ENCODE results near the gene HAUS6. TPM values are rescaled to one million over a fixed set of nuclear protein-coding genes. Genes with fewer than 3 reads are reported as not detected.
A peak's percentile ranks its signal among the peaks of the same experiment; 100 is the strongest.

The HAUS6 gene
- total RNA-seq, 1 experiment from 2014 or later = 15.8 TPM

GRCh38 chr9:19120877-19121276 lies 18.2 kb upstream of the HAUS6 start:
- TF ChIP-seq CTCF (IDR thresholded peaks at IDR 0.05; ENCODE audit: unreplicated experiment) = no peak
- Mint-ChIP-seq H3K36me3 (ENCODE audit: insufficient read depth, unreplicated experiment) (peaks cover 6% of the 10 kb centered on the region), H3K4me1 (ENCODE audit: insufficient read depth, unreplicated experiment) (peaks cover 16% of the 10 kb centered on the region), H3K27me3 (ENCODE audit: insufficient read depth, unreplicated experiment) (no peaks in the 10 kb centered on the region), H3K9me3 (ENCODE audit: unreplicated experiment) (no peaks in the 10 kb centered on the region), H3K4me3 (ENCODE audit: unreplicated experiment) (no peak overlapping the region), H3K27ac (ENCODE audit: low read depth, unreplicated experiment) (no peak overlapping the region)
- BruUV-seq (replicated peaks) = no TSS peak
- CTCF ChIA-PET = interaction anchor here (0.9 to 1.0 kb wide), 2 partner anchors 20 to 53 kb away, joined by 3 to 5 read pairs; no protein-coding TSS in a partner anchor
- DNase-seq (ENCODE audit: unreplicated experiment) = no peak
- POLR2A ChIA-PET = no interaction called here
- intact Hi-C loops (cut with micrococcal nuclease) = no loop called here

- no peak for DNase-seq (ENCODE audit: unreplicated experiment)
- H3K9me3 Mint-ChIP-seq (ENCODE audit: unreplicated experiment) = no peaks in the 10 kb centered on the region
- intact Hi-C loops (cut with micrococcal nuclease) = loop anchor here (5.0 kb wide), 1 partner anchor 42 kb away; no protein-coding TSS in a partner anchor
- CTCF ChIA-PET = interaction anchor here (0.9 to 1.0 kb wide), 2 partner anchors 21 to 55 kb away, joined by 3 read pairs; no protein-coding TSS in a partner anchor
- no TSS peak for BruUV-seq (replicated peaks)
- H3K4me3 Mint-ChIP-seq (ENCODE audit: unreplicated experiment) = no peak overlapping the region
- H3K36me3 Mint-ChIP-seq (ENCODE audit: insufficient read depth, unreplicated experiment) = peaks cover 6% of the 10 kb centered on the region
- H3K4me1 Mint-ChIP-seq (ENCODE audit: insufficient read depth, unreplicated experiment) = peaks cover 18% of the 10 kb centered on the region
- POLR2A ChIA-PET = interaction anchor here (0.6 to 2.1 kb wide), 4 partner anchors 15 to 1422 kb away, joined by 3 to 8 read pairs (median 3); no protein-coding TSS in a partner anchor
- no peak overlapping the region for H3K27ac Mint-ChIP-seq (ENCODE audit: low read depth, unreplicated experiment)
- no peak for TF ChIP-seq CTCF (IDR thresholded peaks at IDR 0.05; ENCODE audit: unreplicated experiment)
- H3K27me3 Mint-ChIP-seq (ENCODE audit: insufficient read depth, unreplicated experiment) = no peaks in the 10 kb centered on the region
Observed at GRCh38 chr9:19119801-19120440, 17.2 kb upstream of the HAUS6 start.

GRCh38 chr9:19119246-19119645 lies 16.5 kb upstream of the HAUS6 start:
- no peaks in the 10 kb centered on the region for H3K27me3 Mint-ChIP-seq (ENCODE audit: insufficient read depth, unreplicated experiment)
- ChIA-PET CTCF (interaction anchor here (0.9 kb wide), 1 partner anchor 56 kb away, joined by 3 read pairs; no protein-coding TSS in a partner anchor), POLR2A (interaction anchor here (0.6 to 2.1 kb wide), 6 partner anchors 16 to 1421 kb away, joined by 3 to 8 read pairs (median 3); no protein-coding TSS in a partner anchor)
- peaks cover 6% of the 10 kb centered on the region for H3K36me3 Mint-ChIP-seq (ENCODE audit: insufficient read depth, unreplicated experiment)
- peaks cover 18% of the 10 kb centered on the region for H3K4me1 Mint-ChIP-seq (ENCODE audit: insufficient read depth, unreplicated experiment)
- H3K27ac Mint-ChIP-seq (ENCODE audit: low read depth, unreplicated experiment) = no peak overlapping the region
- no peak overlapping the region for H3K4me3 Mint-ChIP-seq (ENCODE audit: unreplicated experiment)
- no peak for DNase-seq (ENCODE audit: unreplicated experiment)
- intact Hi-C loops (cut with micrococcal nuclease) = loop anchor here (5.0 kb wide), 1 partner anchor 43 kb away; no protein-coding TSS in a partner anchor
- no peak for TF ChIP-seq CTCF (IDR thresholded peaks at IDR 0.05; ENCODE audit: unreplicated experiment)
- no peaks in the 10 kb centered on the region for H3K9me3 Mint-ChIP-seq (ENCODE audit: unreplicated experiment)
- no TSS peak for BruUV-seq (replicated peaks)

- no peak for TF ChIP-seq CTCF (IDR thresholded peaks at IDR 0.05; ENCODE audit: unreplicated experiment)
- no TSS peak for BruUV-seq (replicated peaks)
- H3K36me3 Mint-ChIP-seq (ENCODE audit: insufficient read depth, unreplicated experiment) = peaks cover 6% of the 10 kb centered on the region
- H3K9me3 Mint-ChIP-seq (ENCODE audit: unreplicated experiment) = no peaks in the 10 kb centered on the region
- H3K27me3 Mint-ChIP-seq (ENCODE audit: insufficient read depth, unreplicated experiment) = no peaks in the 10 kb centered on the region
- no peak overlapping the region for H3K4me3 Mint-ChIP-seq (ENCODE audit: unreplicated experiment)
- CTCF ChIA-PET = interaction anchor here (0.6 to 2.0 kb wide), 3 partner anchors 12 to 68 kb away, joined by 3 to 7 read pairs (median 4); partner anchors contain the start of gene RRAGA
- H3K4me1 Mint-ChIP-seq (ENCODE audit: insufficient read depth, unreplicated experiment) = peaks cover 18% of the 10 kb centered on the region
- peak; percentile 22 for DNase-seq (ENCODE audit: unreplicated experiment)
- POLR2A ChIA-PET = interaction anchor here (0.6 to 2.3 kb wide), 8 partner anchors 12 to 231 kb away, joined by 3 to 15 read pairs (median 6); partner anchors contain the start of gene DENND4C
- H3K27ac Mint-ChIP-seq (ENCODE audit: low read depth, unreplicated experiment) = peak overlapping the region; percentile 49
- intact Hi-C loops (cut with micrococcal nuclease) = loop anchor here (5.0 kb wide), 1 partner anchor 45 kb away; no protein-coding TSS in a partner anchor
Observed at GRCh38 chr9:19117039-19117716, 14.5 kb upstream of the HAUS6 start.

Measured in MCF 10A (cell line).